ENCODE measurements around the gene ZNF862.
"Not testable (repeated sequence)": the region's sequence is repeated elsewhere in the genome, so short reads cannot be mapped to it uniquely, and the experiment has no call there.

ZNF862 gene

DNA sequence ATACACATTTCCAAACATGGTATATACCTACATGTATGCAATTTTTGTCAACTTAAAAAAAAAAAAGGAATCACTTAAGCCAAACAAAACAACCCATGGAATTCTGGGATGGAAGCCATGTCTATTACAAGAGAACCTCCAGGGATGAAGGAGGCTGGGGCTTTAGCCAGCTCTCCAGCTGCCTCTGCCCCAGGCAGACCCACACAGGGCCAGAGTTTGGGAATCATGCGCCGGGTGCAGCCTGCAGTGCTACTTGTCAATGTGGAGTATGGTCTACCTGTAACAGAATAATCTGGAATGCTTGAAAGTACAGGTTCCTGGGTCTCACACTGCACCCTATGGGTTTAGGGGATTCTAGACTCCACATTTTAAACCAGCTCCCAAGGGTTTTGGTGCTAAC, 46.4 kb downstream of the ZNF862 start:
- DNase-seq (ENCODE audit: low spot score) = no peak
- in situ Hi-C loops (cut with MboI; ENCODE audit: low pct_unique_long_range_greater_than_20kb, low sequenced_read_pairs, unreplicated experiment) = no loop called here
- TF ChIP-seq, protein P1, sequence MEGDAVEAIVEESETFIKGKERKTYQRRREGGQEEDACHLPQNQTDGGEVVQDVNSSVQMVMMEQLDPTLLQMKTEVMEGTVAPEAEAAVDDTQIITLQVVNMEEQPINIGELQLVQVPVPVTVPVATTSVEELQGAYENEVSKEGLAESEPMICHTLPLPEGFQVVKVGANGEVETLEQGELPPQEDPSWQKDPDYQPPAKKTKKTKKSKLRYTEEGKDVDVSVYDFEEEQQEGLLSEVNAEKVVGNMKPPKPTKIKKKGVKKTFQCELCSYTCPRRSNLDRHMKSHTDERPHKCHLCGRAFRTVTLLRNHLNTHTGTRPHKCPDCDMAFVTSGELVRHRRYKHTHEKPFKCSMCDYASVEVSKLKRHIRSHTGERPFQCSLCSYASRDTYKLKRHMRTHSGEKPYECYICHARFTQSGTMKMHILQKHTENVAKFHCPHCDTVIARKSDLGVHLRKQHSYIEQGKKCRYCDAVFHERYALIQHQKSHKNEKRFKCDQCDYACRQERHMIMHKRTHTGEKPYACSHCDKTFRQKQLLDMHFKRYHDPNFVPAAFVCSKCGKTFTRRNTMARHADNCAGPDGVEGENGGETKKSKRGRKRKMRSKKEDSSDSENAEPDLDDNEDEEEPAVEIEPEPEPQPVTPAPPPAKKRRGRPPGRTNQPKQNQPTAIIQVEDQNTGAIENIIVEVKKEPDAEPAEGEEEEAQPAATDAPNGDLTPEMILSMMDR (IDR thresholded peaks at IDR 0.05; ENCODE audit: extremely low read depth, insufficient read depth, missing control alignments) = no peak

DNA sequence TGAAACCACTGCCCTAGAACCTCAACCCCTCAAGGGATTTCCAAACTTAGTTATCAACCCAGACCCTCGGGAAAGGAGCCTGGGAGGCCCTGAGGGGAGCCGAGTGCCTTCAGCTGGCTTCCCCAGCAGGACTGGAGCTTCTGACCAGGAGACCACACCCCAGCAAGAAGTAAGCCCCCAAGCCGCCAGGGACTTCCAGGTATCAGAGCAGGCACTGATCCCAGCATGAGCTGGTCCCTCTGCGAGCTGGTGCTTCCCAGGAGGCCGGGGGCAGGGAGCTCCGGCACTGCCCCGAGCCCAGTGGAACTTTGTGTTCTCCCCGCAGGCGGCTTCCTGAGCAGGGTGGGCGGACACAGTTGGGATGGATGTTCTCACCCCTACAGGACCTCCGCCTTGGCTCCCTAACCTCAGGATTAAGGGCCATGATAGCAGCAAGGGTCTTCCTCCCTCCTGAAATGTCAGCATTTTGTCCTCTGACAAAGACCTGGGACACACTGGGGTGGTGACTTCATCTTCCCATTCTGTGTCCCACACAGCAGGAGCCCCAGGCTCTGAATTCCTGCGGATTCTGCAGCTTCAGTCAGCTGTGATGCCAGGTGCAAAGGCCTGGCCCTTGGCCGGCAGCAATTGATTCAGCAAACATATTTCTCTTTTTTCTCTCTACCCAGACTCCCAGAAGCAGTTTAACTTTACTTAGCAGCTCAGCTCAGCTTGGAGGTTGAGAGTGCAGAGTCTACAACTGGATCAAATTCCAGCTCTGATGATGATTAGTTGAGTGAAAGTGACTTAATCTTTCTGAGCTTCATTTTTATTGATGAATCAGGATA, 47.2 kb downstream of the ZNF862 start:
- in situ Hi-C loops (cut with MboI; ENCODE audit: low pct_unique_long_range_greater_than_20kb, low sequenced_read_pairs, unreplicated experiment) = no loop called here
- TF ChIP-seq, protein P1 (IDR thresholded peaks at IDR 0.05; ENCODE audit: extremely low read depth, insufficient read depth, missing control alignments) = no peak
- peak; percentile 2 for DNase-seq (ENCODE audit: low spot score)

DNA sequence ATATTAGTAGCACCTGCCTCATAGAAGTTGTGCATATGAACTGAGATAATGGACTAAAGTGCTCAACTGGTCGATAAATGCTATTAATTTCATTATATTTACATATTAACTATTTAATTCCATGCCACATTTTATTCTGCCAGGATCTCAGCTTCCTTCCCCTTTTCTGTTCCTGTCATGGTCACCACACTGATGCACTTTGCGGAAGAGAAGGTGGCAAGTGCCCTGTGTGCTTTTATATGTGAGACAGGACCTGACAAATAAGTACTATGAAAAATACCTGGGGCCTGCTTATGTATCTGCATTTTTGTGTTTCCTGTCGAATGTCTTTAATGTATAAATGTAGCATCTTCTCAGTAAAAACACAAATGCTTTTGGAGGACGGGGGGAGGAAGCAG, 47.8 kb downstream of the ZNF862 start:
- peak; percentile 1 for DNase-seq (ENCODE audit: low spot score)
- TF ChIP-seq, protein P1 (IDR thresholded peaks at IDR 0.05; ENCODE audit: extremely low read depth, insufficient read depth, missing control alignments) = no peak
- in situ Hi-C loops (cut with MboI; ENCODE audit: low pct_unique_long_range_greater_than_20kb, low sequenced_read_pairs, unreplicated experiment) = no loop called here

DNA sequence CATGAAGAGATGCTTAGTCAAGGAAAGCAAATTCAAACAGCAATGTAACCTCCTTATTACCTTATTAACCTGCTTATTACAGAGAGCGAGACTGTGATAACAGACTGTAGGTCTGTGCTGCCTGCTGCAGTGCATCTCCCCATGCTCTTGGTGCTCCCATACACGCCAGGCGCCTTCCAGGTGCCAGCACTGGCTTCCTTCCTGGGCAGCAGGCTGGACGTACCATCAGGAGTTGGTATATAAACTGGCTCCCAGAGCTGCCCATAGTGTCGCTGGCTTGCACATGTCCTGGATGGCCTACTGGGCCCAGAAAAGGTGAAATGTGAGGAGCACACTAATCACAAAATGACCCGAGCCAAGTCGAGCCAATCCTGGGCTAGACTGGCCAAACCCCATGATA, 49.1 kb downstream of the ZNF862 start:
- in situ Hi-C loops (cut with MboI; ENCODE audit: low pct_unique_long_range_greater_than_20kb, low sequenced_read_pairs, unreplicated experiment) = no loop called here
- no peak for DNase-seq (ENCODE audit: low spot score)
- TF ChIP-seq, protein P1 (IDR thresholded peaks at IDR 0.05; ENCODE audit: extremely low read depth, insufficient read depth, missing control alignments) = no peak

DNA sequence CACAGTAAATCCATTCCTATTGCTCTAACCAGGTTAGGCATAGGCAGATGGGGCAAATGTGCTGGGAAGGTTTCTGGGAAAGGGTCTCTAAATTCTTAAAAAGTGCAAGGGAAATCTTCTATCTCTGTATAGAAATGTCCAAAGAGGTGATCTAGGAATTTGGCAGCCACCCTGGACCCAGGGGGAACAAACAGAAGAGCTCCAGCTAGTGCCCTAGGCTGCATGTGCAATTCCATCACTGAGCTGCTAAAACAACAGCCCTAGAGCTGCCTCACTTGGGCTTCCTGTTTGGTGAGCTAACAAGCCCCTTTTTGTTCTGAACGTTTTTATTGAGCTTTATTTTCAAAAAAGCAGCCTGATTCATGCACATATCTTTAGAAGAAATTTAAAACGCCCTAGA, 52.5 kb downstream of the ZNF862 start:
- in situ Hi-C loops (cut with MboI; ENCODE audit: low pct_unique_long_range_greater_than_20kb, low sequenced_read_pairs, unreplicated experiment); DNase-seq (ENCODE audit: low spot score): not testable (repeated sequence)

DNA sequence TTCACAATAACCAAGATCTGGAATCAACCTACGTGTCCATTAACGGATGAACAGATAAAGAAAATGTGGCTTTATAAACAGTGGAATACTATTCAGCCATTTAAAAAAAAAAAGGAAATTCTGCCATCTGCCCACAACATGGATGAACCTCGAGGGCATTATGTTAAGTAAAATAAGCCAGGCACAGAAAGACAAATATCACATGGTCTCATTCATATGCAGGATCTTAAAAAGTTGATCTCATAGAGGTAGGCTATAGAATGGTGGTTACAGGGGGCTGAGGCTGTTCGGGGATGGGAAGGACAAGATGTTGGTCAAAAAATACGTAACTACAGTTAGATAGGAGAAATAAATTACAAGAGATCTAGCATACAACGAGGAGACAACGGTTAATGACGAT, 56.8 kb downstream of the ZNF862 start:
- DNase-seq (ENCODE audit: low spot score); in situ Hi-C loops (cut with MboI; ENCODE audit: low pct_unique_long_range_greater_than_20kb, low sequenced_read_pairs, unreplicated experiment): not testable (repeated sequence)

DNA sequence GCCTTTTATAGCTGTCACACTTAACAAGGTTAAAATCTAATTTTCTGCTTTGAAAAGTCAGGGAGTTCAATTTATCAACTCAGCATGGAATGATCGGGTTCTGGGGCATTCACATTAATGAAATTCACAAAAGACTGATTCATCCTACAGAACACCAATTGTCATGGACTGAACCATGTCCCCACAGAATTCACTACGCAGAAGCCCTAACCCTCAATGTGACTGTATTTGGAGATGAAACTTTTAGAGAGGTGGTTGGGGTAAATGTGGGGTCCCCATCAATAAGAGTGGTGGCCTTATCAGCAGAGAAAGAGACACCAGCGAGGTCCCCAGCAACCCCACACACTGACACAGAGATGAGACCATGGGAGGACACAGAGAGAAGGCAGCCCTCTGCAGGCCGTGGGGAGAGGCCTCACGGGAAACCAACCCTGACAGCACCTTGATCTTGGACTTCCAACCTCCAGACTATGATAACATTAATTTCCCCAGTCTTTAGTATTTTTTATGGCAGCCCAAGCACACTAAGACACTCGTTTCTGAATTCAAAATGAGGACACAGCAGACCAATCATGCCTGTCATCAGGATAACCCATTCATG, 69.7 kb downstream of the ZNF862 start:
- DNase-seq (ENCODE audit: low spot score); in situ Hi-C loops (cut with MboI; ENCODE audit: low pct_unique_long_range_greater_than_20kb, low sequenced_read_pairs, unreplicated experiment): not testable (repeated sequence)

DNA sequence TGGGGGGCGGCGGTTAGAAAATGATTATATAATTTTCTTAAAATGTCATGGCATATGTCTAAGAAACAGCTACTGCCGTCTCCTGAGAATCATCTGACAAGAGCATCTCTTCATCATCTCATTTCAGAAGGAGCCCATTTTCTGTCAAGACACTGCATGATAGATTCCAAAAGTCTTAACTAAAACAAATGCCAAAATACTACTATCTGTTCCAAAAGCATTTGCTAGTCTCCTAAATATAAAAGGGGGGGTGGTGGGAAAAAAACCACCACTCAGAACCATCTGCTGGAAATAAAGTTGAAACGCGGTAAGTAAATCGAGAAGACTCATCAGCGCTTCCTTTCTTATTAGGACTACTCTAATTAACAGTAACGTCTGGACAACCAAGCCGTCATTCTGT, 72.0 kb downstream of the ZNF862 start:
- in situ Hi-C loops (cut with MboI; ENCODE audit: low pct_unique_long_range_greater_than_20kb, low sequenced_read_pairs, unreplicated experiment); DNase-seq (ENCODE audit: low spot score): not testable (repeated sequence)

DNA sequence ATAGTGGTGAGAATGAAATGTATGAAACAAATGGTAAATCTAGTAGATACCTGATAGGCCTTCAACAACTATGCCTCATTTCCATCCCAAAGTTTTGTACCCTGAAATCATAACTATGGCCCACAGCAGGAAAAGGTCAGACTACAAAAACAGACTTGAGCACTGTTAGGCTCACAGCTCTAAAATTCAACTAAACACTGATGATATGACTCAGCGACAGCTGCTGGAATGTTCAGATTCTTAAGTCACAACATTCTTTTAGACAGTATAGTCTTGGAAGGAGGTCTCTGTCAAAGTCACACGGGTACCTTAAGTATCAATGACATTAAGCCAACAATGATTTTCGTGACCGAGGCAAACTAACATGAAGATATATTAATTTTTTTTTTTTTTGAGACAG, 74.0 kb downstream of the ZNF862 start:
- in situ Hi-C loops (cut with MboI; ENCODE audit: low pct_unique_long_range_greater_than_20kb, low sequenced_read_pairs, unreplicated experiment); DNase-seq (ENCODE audit: low spot score): not testable (repeated sequence)
